WTC11 (cell line): Measurements from ENCODE around the gene ZFAND3. TPM values are rescaled to one million over a fixed set of nuclear protein-coding genes. Genes with fewer than 3 reads are reported as not detected.

ENCODE experiments used
- ATAC-seq: fragments of 200-7000 bp; cut with Tn5 transposase; 2 replicates; pipeline ENCODE4 v1.10.0; 2021; ENCODE audit warnings: mild to moderate bottlenecking, moderate library complexity
- CTCF ChIA-PET: fragments of 300-600 bp; sonication (Branson Sonifier 250); formaldehyde crosslinking; loops from one replicate; lab custom pipeline; 2021; ENCODE audit warnings: antibody characterized with exemption; lab: Charles Lee
- POLR2A ChIA-PET: fragments of 350-600 bp; sonication (Branson Sonifier 250); formaldehyde crosslinking; loops from one replicate; lab custom pipeline; 2021; ENCODE audit warnings: antibody characterized with exemption; lab: Charles Lee
- DNase-seq: peaks from one replicate; pipeline ENCODE4 v3.0.0; 2021; ENCODE audit warnings: low spot score
- H3K27ac Mint-ChIP-seq: 2 replicates; pipeline ENCODE4 v1.8.0; 2021; ENCODE audit warnings: mixed read lengths
- H3K27me3 Mint-ChIP-seq: 2 replicates; pipeline ENCODE4 v1.8.0; 2021; ENCODE audit warnings: low read depth, mild to moderate bottlenecking, moderate library complexity, mixed read lengths
- H3K36me3 Mint-ChIP-seq: 2 replicates; pipeline ENCODE4 v1.8.0; 2021; ENCODE audit warnings: mixed read lengths
- H3K4me1 Mint-ChIP-seq: 2 replicates; pipeline ENCODE4 v1.8.0; 2022; ENCODE audit warnings: mixed read lengths
- H3K4me3 Mint-ChIP-seq: 2 replicates; pipeline ENCODE4 v1.8.0; 2021; ENCODE audit warnings: mild to moderate bottlenecking, moderate library complexity, mixed read lengths
- H3K9me3 Mint-ChIP-seq: 2 replicates; pipeline ENCODE4 v1.8.0; 2021; ENCODE audit warnings: mixed read lengths
- ATF2 ChIP-seq: sonication (generic); formaldehyde crosslinking; IDR thresholded peaks from 2 replicates; pipeline ENCODE4 v1.8.1; 2022; ENCODE audit warnings: low read depth, missing genetic modification reagents, borderline replicate concordance
- CTCF ChIP-seq: fragments of 200-600 bp; IDR thresholded peaks from 2 replicates; pipeline ENCODE4 v1.8.0; 2022; ENCODE audit warnings: antibody characterized with exemption
- E2F1 ChIP-seq: sonication (generic); formaldehyde crosslinking; IDR thresholded peaks from 2 replicates; pipeline ENCODE4 v1.8.0; 2022; ENCODE audit warnings: mild to moderate bottlenecking, missing genetic modification reagents
- E2F4 ChIP-seq: sonication (generic); formaldehyde crosslinking; IDR thresholded peaks from 2 replicates; pipeline ENCODE4 v1.8.1; 2022; ENCODE audit warnings: low read depth, mild to moderate bottlenecking, moderate library complexity, missing genetic modification reagents, borderline replicate concordance
- FOXJ3 ChIP-seq: sonication (generic); formaldehyde crosslinking; IDR thresholded peaks from 2 replicates; pipeline ENCODE4 v1.9.0; 2021; ENCODE audit warnings: missing genetic modification reagents, mild to moderate bottlenecking, borderline replicate concordance
- FOXP4 ChIP-seq: sonication (generic); formaldehyde crosslinking; IDR thresholded peaks from 2 replicates; pipeline ENCODE4 v1.8.0; 2022; ENCODE audit warnings: mild to moderate bottlenecking, missing genetic modification reagents
- GTF2I ChIP-seq: fragments of 250-450 bp; sonication (Bioruptor Pico); conservative IDR thresholded peaks from 2 replicates; pipeline ENCODE4 v1.4.0; 2021; ENCODE audit warnings: mild to moderate bottlenecking
- IRF1 ChIP-seq: sonication (generic); formaldehyde crosslinking; IDR thresholded peaks from 2 replicates; pipeline ENCODE4 v1.8.0; 2023; ENCODE audit warnings: missing genetic modification reagents
- JAZF1 ChIP-seq: fragments of 250-450 bp; sonication (Bioruptor Pico); IDR thresholded peaks from 2 replicates; pipeline ENCODE4 v1.9.0; 2021; ENCODE audit warnings: moderate library complexity, mild to moderate bottlenecking, inconsistent platforms
- NFYB ChIP-seq: sonication (generic); formaldehyde crosslinking; conservative IDR thresholded peaks from 2 replicates; pipeline ENCODE4 v1.8.0; 2022; ENCODE audit warnings: low read depth, missing genetic modification reagents
- NR1H2 ChIP-seq: sonication (generic); formaldehyde crosslinking; IDR thresholded peaks from 2 replicates; pipeline ENCODE4 v1.9.0; 2021; ENCODE audit warnings: mild to moderate bottlenecking, moderate library complexity, missing genetic modification reagents
- SMAD3 ChIP-seq: sonication (generic); formaldehyde crosslinking; IDR thresholded peaks from 2 replicates; pipeline ENCODE4 v1.8.0; 2022; ENCODE audit warnings: missing genetic modification reagents, mild to moderate bottlenecking, borderline replicate concordance
- SMAD4 ChIP-seq: sonication (generic); formaldehyde crosslinking; IDR thresholded peaks from 2 replicates; pipeline ENCODE4 v1.8.0; 2022; ENCODE audit warnings: mild to moderate bottlenecking, missing genetic modification reagents
- SOX15 ChIP-seq: fragments of 250-450 bp; sonication (Bioruptor Pico); IDR thresholded peaks from 2 replicates; pipeline ENCODE4 v1.9.0; 2021; ENCODE audit warnings: mild to moderate bottlenecking
- TEAD1 ChIP-seq: sonication (generic); formaldehyde crosslinking; IDR thresholded peaks from 2 replicates; pipeline ENCODE4 v1.8.0; 2022; ENCODE audit warnings: mild to moderate bottlenecking, missing genetic modification reagents
- ZBTB21 ChIP-seq: sonication (generic); formaldehyde crosslinking; IDR thresholded peaks from 2 replicates; pipeline ENCODE4 v1.8.1; 2023; ENCODE audit warnings: mild to moderate bottlenecking, missing genetic modification reagents, borderline replicate concordance
- ZNF121 ChIP-seq: sonication (generic); formaldehyde crosslinking; IDR thresholded peaks from 2 replicates; pipeline ENCODE4 v1.8.0; 2023; ENCODE audit warnings: missing genetic modification reagents
- ZNF138 ChIP-seq: sonication (generic); formaldehyde crosslinking; conservative IDR thresholded peaks from 2 replicates; pipeline ENCODE4 v1.8.1; 2022; ENCODE audit warnings: mild to moderate bottlenecking, moderate library complexity, missing genetic modification reagents
- ZNF219 ChIP-seq: sonication (generic); formaldehyde crosslinking; IDR thresholded peaks from 2 replicates; pipeline ENCODE4 v1.8.0; 2023; ENCODE audit warnings: missing genetic modification reagents, mild to moderate bottlenecking, borderline replicate concordance
- ZNF396 ChIP-seq: fragments of 250-450 bp; sonication (Bioruptor Pico); IDR thresholded peaks from 2 replicates; pipeline ENCODE4 v1.8.0; 2021; ENCODE audit warnings: mild to moderate bottlenecking, moderate library complexity, borderline replicate concordance
- total RNA-seq: library from RNA; stranded (reverse); gene quantifications from 3 replicates; pipeline ENCODE4 v1.2.3, GENCODE V29; 2021

ZFAND3 gene
- total RNA-seq, 1 experiment from 2014 or later, result 50.3 TPM

GRCh38 chr6:38091613-38092012 lies 272.1 kb downstream of the ZFAND3 start:
- POLR2A ChIA-PET, result no interaction called here
- no peaks in the 10 kb centered on the region for H3K9me3 Mint-ChIP-seq
- H3K36me3 Mint-ChIP-seq, result no peaks in the 10 kb centered on the region
- H3K27ac Mint-ChIP-seq, result no peak overlapping the region
- CTCF ChIA-PET, result no interaction called here
- H3K4me1 Mint-ChIP-seq, result peaks cover 6% of the 10 kb centered on the region
- no peaks in the 10 kb centered on the region for H3K27me3 Mint-ChIP-seq
- TF ChIP-seq IRF1 (CRISPR knock-in tag) (no peak), E2F1 (CRISPR knock-in tag) (no peak)
- TF ChIP-seq, all 79 proteins: peak for 0
- no peak for ATAC-seq
- H3K4me3 Mint-ChIP-seq, result no peak overlapping the region
- no peak for DNase-seq

- CTCF ChIA-PET, result no interaction called here
- ATAC-seq, result no peak
Measured at GRCh38 chr6:38092465-38092864, 272.9 kb downstream of the ZFAND3 start.

More at GRCh38 chr6:38092465-38092864, 272.9 kb downstream of the ZFAND3 start:
- TF ChIP-seq ATF2 (CRISPR knock-in tag), result no peak
- no peak for TF ChIP-seq NR1H2 (CRISPR knock-in tag)
- TF ChIP-seq ZBTB21 (CRISPR knock-in tag), result no peak
- no peak for TF ChIP-seq ZNF138 (CRISPR knock-in tag)
- no peak for TF ChIP-seq SMAD3 (CRISPR knock-in tag)
- no peak for TF ChIP-seq SOX15 (CRISPR knock-in tag)
- no peak for TF ChIP-seq E2F4 (CRISPR knock-in tag)
- TF ChIP-seq CTCF, result no peak
- TF ChIP-seq FOXP4, result no peak
- no peak for TF ChIP-seq JAZF1 (CRISPR knock-in tag)
- no peak for TF ChIP-seq GTF2I
- TF ChIP-seq ZNF219, result no peak
- TF ChIP-seq FOXJ3 (CRISPR knock-in tag), result no peak
- no peak for TF ChIP-seq NFYB (CRISPR knock-in tag)
- TF ChIP-seq TEAD1, result no peak
- TF ChIP-seq SMAD4 (CRISPR knock-in tag), result no peak
- no peak for TF ChIP-seq ZNF121 (CRISPR knock-in tag)
- TF ChIP-seq ZNF396, result no peak
- H3K4me3 Mint-ChIP-seq, result no peak overlapping the region
- POLR2A ChIA-PET, result no interaction called here
- H3K36me3 Mint-ChIP-seq, result no peaks in the 10 kb centered on the region
- no peaks in the 10 kb centered on the region for H3K9me3 Mint-ChIP-seq
- no peak for DNase-seq
- H3K27me3 Mint-ChIP-seq, result no peaks in the 10 kb centered on the region
- H3K27ac Mint-ChIP-seq, result no peak overlapping the region
- peaks cover 7% of the 10 kb centered on the region for H3K4me1 Mint-ChIP-seq
